ENCODE measurements around the gene GPR151. TPM values are rescaled to one million over a fixed set of nuclear protein-coding genes. Genes with fewer than 3 reads are reported as not detected.

Gene GPR151
- total RNA-seq, 2 donors from 2014 or later: not detected

GRCh38 chr5:146466521-146467349 lies 49.3 kb downstream of the GPR151 start:
- Mint-ChIP-seq H3K9me3 (no peaks in the 10 kb centered on the region), H3K4me3 (no peak overlapping the region), H3K27ac (peak overlapping the region; percentile 11), H3K36me3 (ENCODE audit: insufficient read depth in 2 of 2) (peaks cover 7 to 48% of the 10 kb centered on the region in 2 donors), H3K27me3 (ENCODE audit: low read depth) (no peaks in the 10 kb centered on the region), H3K4me1 (ENCODE audit: low read depth) (peaks cover 24% of the 10 kb centered on the region)
- no peak for DNase-seq
- ATAC-seq (replicated peaks in 1 of 2): no peak

GRCh38 chr5:146463446-146463845 lies 52.5 kb downstream of the GPR151 start:
- peaks cover 15 to 44% of the 10 kb centered on the region in 2 donors for H3K36me3 Mint-ChIP-seq (ENCODE audit: insufficient read depth in 2 of 2)

More at GRCh38 chr5:146463446-146463845, 52.5 kb downstream of the GPR151 start:
- Mint-ChIP-seq H3K4me3 (no peak overlapping the region), H3K27ac (peak overlapping the region; percentile 61), H3K4me1 (ENCODE audit: low read depth) (peaks cover 24% of the 10 kb centered on the region), H3K27me3 (ENCODE audit: low read depth) (no peaks in the 10 kb centered on the region), H3K9me3 (no peaks in the 10 kb centered on the region)
- DNase-seq (no peak), ATAC-seq (replicated peaks in 1 of 2) (no peak)

Other genes with a start within 250 kb of the GPR151 start
- gene POU4F3, start 177.4 kb downstream of the GPR151 start, total RNA-seq: not detected
- gene TCERG1, start 68.9 kb downstream of the GPR151 start, total RNA-seq: 10 to 100 TPM; 84.5 to 94.1 TPM